ENCODE measurements around the gene ENTPD6. TPM values are rescaled to one million over a fixed set of nuclear protein-coding genes. Genes with fewer than 3 reads are reported as not detected.
"Not testable (repeated sequence)": the region's sequence is repeated elsewhere in the genome, so short reads cannot be mapped to it uniquely, and the experiment has no call there.

ENTPD6 gene
- total RNA-seq, 1 experiment from 2014 or later: 53.7 TPM

GRCh38 chr20:25254986-25255680 lies 59.6 kb downstream of the ENTPD6 start:
- no peak for DNase-seq (ENCODE audit: low read depth)

- no peak for DNase-seq (ENCODE audit: low read depth)
These were observed 60.8 kb downstream of the ENTPD6 start for GRCh38 chr20:25256226-25256859.

- no peak for DNase-seq (ENCODE audit: low read depth)
These were observed 61.6 kb downstream of the ENTPD6 start for GRCh38 chr20:25257130-25257529.

DNA sequence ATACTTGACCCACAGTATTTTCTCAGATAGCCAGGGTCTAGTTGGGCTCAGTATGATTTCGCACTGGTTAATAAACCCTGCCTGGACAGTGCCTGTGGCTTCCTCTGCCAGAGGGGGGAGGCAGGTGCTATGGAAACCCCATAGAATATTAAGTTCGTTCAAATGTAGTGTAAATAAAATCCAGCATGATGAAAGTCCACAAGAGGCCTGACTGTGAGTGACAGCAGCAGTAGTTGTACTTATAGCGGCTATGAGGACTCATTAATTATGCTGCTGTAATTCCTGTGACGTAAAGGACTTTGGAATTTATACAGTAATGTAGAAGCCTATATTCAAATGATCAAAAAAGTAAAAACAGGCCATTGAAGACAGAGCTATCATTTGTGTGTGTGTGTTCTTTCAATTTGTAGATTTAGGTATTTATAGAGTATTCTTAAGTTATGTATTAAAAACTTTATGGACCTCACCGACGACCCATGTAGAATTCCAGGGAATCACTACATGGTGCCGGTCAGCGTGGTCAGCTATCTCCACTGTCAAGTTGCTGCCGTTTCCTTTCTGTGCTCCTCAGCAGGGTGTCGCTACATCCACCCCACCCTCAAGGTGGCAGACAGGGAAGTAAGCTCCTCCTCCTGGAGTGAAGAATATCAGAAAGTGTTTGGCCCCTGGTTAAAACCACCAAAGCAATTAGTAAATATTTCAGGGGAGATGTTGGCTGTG lies 62.4 kb downstream of the ENTPD6 start:
- no peak for DNase-seq (ENCODE audit: low read depth)

DNA sequence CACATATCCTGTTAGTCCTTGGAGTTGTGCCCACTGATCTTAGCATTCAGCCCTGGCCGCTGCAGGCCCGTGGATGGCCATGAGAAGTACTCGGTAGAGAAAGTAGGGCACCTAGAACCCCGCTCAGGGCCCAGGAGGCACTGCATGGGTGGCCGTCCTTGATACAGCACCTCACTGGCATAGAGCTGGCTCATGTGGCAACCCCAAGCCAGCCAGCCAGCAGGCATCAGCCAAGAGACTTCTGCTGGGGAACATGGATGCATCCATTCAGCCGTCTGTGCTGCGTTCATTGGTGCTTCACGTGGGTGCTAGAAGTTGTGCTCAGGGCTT lies 62.9 kb downstream of the ENTPD6 start:
- DNase-seq (ENCODE audit: low read depth): no peak

- DNase-seq (ENCODE audit: low read depth): no peak
These were observed 63.3 kb downstream of the ENTPD6 start for GRCh38 chr20:25258828-25259227.

DNA sequence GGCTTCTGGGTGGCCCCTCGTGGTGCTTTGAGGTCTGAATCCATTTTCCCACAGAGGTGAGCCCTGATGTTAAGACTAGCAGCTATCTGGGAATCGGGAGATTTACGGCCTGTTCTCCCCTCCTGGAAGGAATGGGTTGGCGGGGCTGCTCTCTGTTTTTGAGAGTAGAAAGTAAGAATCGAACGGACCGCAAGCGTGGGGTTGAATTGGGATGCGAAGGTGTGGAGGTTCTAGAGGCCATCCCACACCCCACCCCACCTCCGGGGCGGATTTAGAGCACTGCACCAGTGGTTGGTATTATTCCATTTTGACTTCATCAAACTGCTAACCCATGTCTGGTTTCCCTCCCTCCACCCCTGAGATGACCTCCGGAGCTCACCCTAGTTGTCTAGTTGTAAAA lies 63.8 kb downstream of the ENTPD6 start:
- no peak for DNase-seq (ENCODE audit: low read depth)

DNA sequence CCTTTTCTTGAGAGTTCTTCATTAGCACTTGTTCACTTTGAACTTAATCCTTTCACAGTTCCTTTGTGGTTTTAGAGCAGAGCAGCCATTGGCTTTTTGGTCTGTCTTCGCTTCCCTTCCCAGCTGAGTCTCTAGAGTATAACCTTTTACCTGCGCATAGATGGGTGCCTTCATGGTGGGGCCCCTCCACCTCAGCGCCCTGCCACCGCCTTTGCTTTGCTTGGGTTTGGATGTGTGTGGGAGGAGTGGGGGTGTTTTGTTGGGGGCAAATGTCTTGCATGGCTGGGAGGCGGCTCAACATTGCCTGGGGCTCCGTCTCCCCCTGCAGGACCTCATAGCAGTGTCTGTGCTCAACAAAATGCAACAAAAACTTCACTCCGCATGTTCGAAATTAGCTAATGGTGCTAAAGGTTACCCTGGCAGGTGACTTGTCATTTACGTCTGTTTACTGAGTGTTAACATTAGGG lies 64.3 kb downstream of the ENTPD6 start:
- no peak for DNase-seq (ENCODE audit: low read depth)

- not testable (repeated sequence) for DNase-seq (ENCODE audit: low read depth)
These were observed 65.4 kb downstream of the ENTPD6 start for GRCh38 chr20:25260770-25261437.

DNA sequence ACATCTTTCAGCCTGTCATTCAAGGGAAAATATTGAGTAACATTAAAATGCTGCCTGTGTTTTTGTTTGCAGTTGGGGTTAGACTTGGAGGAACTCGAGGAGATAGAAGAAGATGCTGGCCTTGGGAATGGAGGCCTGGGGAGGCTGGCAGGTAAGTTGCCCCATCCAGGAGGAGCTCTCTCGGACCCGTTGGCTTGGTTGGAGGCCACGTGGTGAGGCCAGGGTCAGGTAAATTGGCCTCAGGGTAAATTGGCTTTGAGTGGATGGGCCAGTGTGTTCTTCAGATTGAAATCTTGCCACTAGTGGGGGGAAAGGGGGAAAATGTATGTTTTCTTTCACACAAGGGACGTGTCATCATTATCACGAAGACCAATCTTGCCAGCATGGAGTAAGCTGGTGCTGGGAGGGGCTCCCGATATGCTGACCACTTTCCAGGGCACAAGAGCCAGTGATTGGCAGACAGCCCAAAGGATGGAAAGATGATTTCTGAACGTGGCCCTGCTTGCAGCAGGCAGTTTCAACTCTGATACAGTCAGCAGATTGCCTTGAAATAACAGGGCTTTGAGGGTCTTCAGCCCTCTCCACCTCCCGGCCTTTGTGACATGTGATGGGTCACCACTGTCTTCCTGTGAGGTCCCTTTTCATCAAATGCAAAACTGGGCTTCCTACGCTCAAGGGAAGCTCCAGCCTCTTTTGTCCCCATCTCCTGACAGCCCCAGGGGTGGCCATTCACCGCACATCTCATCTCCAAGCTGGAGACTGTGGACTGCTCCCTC lies 73.7 kb downstream of the ENTPD6 start:
- no peak for DNase-seq (ENCODE audit: low read depth)

GRCh38 chr20:25269833-25270170 lies 74.3 kb downstream of the ENTPD6 start:
- no peak for DNase-seq (ENCODE audit: low read depth)

DNA sequence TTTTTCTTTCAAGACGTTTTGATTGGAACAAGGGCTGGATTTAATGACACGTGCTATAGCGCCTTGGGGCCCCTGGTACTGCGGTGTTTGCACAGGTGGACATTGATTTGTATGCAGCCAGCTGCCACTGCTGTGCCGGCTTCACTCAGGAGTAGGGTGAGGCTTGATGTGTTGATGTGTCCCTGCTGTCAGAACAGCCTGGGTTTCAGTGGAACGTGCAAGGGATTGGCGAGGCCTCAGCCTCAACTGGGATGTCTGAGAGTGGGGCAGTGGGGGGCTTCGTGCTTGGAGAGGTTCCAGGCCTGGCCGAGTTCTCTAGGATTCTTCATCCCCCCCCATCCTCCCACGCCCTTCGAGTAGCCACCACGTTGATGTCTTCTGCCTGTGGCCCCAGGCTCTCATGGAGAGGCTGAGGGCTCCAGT lies 75.3 kb downstream of the ENTPD6 start:
- DNase-seq (ENCODE audit: low read depth): no peak

GRCh38 chr20:25271486-25272222 lies 76.1 kb downstream of the ENTPD6 start:
- DNase-seq (ENCODE audit: low read depth): no peak

DNA sequence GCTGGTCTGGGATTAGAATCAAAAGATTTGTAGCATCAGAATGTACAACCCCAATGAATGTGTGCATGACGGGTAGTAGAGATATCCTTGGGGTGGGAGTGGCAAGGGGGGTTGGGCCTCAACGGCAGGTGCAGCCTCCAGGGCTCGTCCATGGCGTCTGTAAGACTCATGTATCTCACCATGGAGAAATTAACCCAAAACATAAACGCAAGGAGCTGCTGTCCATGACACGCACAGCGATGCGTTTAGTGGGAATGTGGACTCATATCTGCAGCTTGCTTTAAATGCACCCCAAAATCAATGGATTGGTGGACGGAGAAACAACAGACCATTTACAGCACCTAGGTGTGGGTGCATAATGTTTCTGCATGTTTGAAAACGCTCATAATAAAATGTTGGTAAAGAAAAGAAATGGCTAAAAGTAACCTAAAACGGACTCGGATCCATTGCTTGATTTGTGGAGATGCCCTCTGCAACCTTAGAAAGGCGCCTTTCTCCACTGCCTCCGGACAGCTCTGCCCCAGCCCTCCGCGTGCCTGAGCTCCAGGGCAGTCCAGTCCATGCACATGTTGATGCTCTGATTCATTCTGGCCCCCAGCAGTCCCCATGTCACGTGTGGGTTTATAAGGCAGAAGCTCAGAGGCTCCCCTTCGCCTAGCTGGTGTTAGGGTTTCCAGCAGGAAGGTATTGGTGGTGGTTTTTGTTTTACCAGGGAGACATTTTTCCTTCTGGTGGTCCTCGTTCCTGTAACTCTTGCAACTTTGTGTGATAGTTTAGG lies 76.9 kb downstream of the ENTPD6 start:
- no peak for DNase-seq (ENCODE audit: low read depth)

- DNase-seq (ENCODE audit: low read depth): no peak
These were observed 77.5 kb downstream of the ENTPD6 start for GRCh38 chr20:25273046-25273445.

DNA sequence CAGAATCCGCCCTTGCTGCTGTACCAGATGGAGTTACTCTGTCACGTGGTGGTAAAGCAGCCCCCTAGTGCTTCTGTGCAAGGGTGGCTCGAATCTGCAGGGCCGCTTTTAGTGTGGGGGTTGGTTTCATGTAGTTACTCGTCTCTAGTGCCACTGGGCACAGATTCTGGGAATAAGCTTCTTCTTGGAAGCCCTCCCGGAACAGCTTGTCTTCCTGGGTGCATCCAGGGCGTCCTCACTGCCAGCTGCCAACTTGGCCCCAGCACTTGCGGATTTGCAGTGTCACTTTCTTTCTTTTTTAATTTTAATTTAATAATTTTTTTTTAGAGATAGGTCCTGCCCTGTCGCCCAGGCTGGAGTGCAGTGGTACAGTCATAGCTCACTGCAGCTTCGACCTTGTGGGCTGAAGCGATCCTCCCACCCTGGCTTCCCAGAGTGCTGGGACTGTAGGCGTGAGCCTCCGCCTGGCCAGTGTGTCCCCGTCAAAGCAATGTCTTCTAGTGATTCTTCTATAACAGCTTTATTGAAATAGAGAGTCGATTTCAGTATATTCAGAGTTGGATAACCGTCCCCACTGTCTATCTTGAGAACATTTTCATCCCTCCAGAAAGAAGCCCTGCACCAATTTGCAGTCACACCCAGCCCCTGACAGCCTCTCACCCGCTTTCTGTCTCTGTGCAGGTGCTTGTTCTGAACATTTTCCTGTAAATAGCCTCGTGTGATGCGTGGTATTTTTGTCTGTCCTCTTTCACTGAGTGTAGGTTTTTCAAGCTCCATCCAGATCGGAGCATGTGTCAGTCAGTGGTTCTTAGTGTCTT lies 78.2 kb downstream of the ENTPD6 start:
- no peak for DNase-seq (ENCODE audit: low read depth)

DNA sequence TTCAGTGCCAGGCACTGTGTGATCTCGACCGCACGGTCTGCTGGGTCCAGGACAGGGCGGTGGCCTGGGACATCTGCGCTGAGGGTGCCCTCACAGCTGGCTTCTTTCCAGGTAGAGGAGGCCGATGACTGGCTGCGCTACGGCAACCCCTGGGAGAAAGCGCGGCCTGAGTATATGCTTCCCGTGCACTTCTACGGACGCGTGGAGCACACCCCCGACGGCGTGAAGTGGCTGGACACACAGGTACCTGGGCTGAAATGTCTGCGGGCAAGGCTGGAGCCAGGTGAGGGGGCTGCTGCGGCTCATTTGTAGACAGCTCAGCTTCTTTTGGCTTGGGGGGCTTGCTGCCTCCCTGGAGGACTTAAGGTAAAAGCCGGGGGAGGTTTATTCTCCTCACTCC lies 79.0 kb downstream of the ENTPD6 start:
- DNase-seq (ENCODE audit: low read depth): no peak

DNA sequence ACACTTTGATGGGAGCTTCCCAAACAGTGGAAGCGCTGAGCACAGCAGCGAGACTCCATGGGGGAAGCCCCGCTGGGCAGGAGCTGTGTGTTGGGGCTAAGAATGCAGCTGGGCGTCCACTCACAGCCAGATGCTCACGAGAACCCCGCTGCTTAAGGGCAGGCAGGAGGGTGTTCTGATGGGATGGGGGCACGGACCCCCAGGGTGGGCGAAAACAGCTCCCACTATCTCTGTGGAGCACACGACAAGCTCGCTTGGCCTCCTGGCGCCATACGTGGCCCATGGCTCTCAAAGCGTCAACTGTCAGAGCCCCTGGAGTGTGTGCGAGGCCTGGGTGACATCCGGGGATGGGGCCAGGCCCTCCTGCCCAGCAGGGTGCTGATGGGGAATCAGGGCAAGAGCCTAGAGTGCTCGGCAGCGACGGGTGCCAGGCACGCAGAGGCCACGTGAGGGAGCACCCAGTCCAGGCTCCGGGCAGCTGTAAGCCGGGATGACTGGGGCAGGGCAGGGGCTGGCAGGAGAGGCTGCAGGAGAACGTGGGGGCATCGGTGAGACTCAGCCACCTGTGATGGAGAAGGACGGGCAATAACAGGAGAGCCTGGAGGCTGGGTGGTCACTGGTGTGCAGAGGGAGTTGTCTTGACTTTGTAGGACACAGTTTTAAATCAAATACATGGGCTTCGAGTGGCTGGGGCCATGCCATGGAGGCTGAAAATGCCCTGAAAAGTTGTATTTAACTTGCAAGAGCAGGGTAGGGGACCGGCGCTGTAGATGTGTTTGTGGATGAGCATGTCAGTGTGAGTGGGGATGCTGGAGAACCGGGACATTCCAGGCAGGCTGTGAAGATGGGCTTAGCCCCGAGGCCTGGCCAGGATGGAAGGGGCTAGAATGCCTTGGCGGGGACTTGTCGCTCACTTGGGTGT lies 79.6 kb downstream of the ENTPD6 start:
- DNase-seq (ENCODE audit: low read depth): no peak

All from LHCN-M2 (cell line).